Neutrophil (primary cell): ENCODE results near the gene THRA.

Experiments used
- H3K27ac ChIP-seq: fragments of 200-600 bp; sonication (generic); 2 replicates; pipeline ENCODE4 v1.5.1; 2016; ENCODE audit warnings: mild to moderate bottlenecking, moderate library complexity
- H3K27me3 ChIP-seq: fragments of 200-600 bp; sonication (generic); 2 replicates; pipeline ENCODE4 v1.6.0; 2016; ENCODE audit warnings: mild to moderate bottlenecking
- H3K36me3 ChIP-seq: fragments of 200-600 bp; sonication (generic); 2 replicates; pipeline ENCODE4 v1.5.1; 2017
- H3K4me1 ChIP-seq, 2 experiments: fragments of 200-600 bp in 1 of 2; sonication (generic) in 1 of 2; 1 replicate in 1 of 2; 2 replicates in 1 of 2; pipeline versions ENCODE4 v1.5.1 to v1.6.1; 2013 to 2016; ENCODE audit warnings: low read depth in 1 of 2, low read length in 1 of 2, mild to moderate bottlenecking in 1 of 2, moderate library complexity in 1 of 2; ENCODE audit not compliant: control insufficient read depth in 1 of 2, insufficient read depth in 1 of 2
- H3K4me3 ChIP-seq, 2 experiments: fragments of 200-600 bp in 1 of 2; sonication (generic) in 1 of 2; 1 replicate in 1 of 2; 2 replicates in 1 of 2; pipeline ENCODE4 v1.5.1; 2013 to 2016; ENCODE audit warnings: low read depth in 1 of 2, low read length in 1 of 2, mild to moderate bottlenecking in 1 of 2, moderate library complexity in 1 of 2
- H3K9me3 ChIP-seq: fragments of 200-600 bp; sonication (generic); 2 replicates; pipeline ENCODE4 v1.5.1; 2016
- TF ChIP-seq, protein P1 (sequence below): fragments of 200-600 bp; sonication (generic); IDR thresholded peaks from 2 replicates; pipeline ENCODE4 v1.5.1; 2016; ENCODE audit warnings: antibody characterized with exemption

THRA gene

DNA sequence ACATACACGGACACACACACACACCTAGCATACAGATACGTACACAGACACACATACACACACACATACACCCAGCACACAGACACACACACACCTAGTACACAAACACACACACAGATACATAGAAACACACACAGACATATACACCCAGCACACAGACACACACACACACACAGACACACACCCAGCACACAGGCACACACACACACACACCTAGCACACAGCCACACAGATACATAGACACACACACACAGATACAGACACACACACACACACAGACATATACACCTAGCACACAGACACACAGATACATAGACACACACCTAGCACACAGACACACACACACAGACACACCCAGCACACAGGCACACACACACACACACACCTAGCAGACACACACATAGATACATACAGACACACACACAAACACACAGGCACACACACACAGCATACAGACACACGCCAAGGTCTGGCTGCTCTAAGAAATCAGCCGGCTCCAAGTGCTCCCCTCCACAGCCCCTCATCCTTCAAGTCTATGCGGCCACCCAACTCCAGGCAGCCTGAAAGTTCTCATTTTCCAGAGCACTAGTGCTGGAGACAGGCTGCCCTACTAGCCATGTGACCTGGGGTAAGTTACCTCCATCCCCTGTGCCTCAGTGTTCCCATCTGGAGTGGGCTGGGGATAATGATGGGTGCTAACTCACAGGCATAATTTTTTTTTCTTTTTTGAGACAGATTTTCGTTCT is 24.5 kb downstream of the THRA start:
- H3K4me1 ChIP-seq = no peaks in the 10 kb centered on the region
- peaks cover 93% of the 10 kb centered on the region for H3K36me3 ChIP-seq

GRCh38 chr17:40087903-40088718 is 25.3 kb downstream of the THRA start:
- TF ChIP-seq, protein P1, sequence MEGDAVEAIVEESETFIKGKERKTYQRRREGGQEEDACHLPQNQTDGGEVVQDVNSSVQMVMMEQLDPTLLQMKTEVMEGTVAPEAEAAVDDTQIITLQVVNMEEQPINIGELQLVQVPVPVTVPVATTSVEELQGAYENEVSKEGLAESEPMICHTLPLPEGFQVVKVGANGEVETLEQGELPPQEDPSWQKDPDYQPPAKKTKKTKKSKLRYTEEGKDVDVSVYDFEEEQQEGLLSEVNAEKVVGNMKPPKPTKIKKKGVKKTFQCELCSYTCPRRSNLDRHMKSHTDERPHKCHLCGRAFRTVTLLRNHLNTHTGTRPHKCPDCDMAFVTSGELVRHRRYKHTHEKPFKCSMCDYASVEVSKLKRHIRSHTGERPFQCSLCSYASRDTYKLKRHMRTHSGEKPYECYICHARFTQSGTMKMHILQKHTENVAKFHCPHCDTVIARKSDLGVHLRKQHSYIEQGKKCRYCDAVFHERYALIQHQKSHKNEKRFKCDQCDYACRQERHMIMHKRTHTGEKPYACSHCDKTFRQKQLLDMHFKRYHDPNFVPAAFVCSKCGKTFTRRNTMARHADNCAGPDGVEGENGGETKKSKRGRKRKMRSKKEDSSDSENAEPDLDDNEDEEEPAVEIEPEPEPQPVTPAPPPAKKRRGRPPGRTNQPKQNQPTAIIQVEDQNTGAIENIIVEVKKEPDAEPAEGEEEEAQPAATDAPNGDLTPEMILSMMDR = no peak
- Histone ChIP-seq H3K4me1 (no peaks in the 10 kb centered on the region), H3K27ac (no peak overlapping the region), H3K9me3 (no peaks in the 10 kb centered on the region), H3K36me3 (peaks cover 100% of the 10 kb centered on the region), H3K27me3 (no peaks in the 10 kb centered on the region), H3K4me3 (no peak overlapping the region)

More for the DNA sequence above, 24.5 kb downstream of the THRA start:
- H3K27ac ChIP-seq = no peak overlapping the region
- H3K27me3 ChIP-seq = no peaks in the 10 kb centered on the region
- no peaks in the 10 kb centered on the region for H3K9me3 ChIP-seq
- no peak overlapping the region for H3K4me3 ChIP-seq
- TF ChIP-seq, protein P1 = no peak

- H3K4me3 ChIP-seq = no peak overlapping the region
- H3K4me1 ChIP-seq = peaks cover 0 to 2% of the 10 kb centered on the region in 2 experiments
- no peaks in the 10 kb centered on the region for H3K9me3 ChIP-seq
- peaks cover 98% of the 10 kb centered on the region for H3K36me3 ChIP-seq
- TF ChIP-seq, protein P1 = no peak
- no peaks in the 10 kb centered on the region for H3K27me3 ChIP-seq
- no peak overlapping the region for H3K27ac ChIP-seq
These were observed 26.5 kb downstream of the THRA start for GRCh38 chr17:40089077-40089895.

- no peak overlapping the region for H3K27ac ChIP-seq
- TF ChIP-seq, protein P1 = no peak
- peaks cover 86% of the 10 kb centered on the region for H3K36me3 ChIP-seq
- H3K9me3 ChIP-seq = no peaks in the 10 kb centered on the region
- H3K27me3 ChIP-seq = no peaks in the 10 kb centered on the region
- no peak overlapping the region for H3K4me3 ChIP-seq
- peaks cover 8 to 14% of the 10 kb centered on the region in 2 experiments for H3K4me1 ChIP-seq
These were observed 27.7 kb downstream of the THRA start for GRCh38 chr17:40090237-40091119.
